GM10248 (cell line): ENCODE results near the gene ACTR8.

Experiments
- CTCF ChIA-PET: fragments of 300-600 bp; sonication (Branson Sonifier 250); formaldehyde crosslinking; extraction: SDS; loops from one replicate; lab custom pipeline; 2021; ENCODE audit warnings: antibody characterized with exemption; lab: Yijun Ruan, JAX
- POLR2A ChIA-PET: fragments of 350-650 bp; sonication (Branson Sonifier 250); formaldehyde crosslinking; extraction: SDS; loops from one replicate; lab custom pipeline; 2020; ENCODE audit warnings: antibody characterized with exemption; lab: Yijun Ruan, JAX
- DNase-seq: peaks from one replicate; pipeline ENCODE4 v3.0.0; 2012; ENCODE audit errors: extremely low spot score
- CTCF ChIP-seq: IDR thresholded peaks from 2 replicates; pipeline ENCODE4 v1.5.1; 2012; ENCODE audit warnings: mild to moderate bottlenecking, low read depth; ENCODE audit errors: extremely low read depth, missing control alignments, control extremely low read depth

Gene ACTR8

GRCh38 chr3:53830944-53831343 is 51.0 kb downstream of the ACTR8 start:
- ChIA-PET POLR2A (no interaction called here), CTCF (no interaction called here)
- no peak for DNase-seq
- TF ChIP-seq CTCF = no peak

- DNase-seq = no peak
- TF ChIP-seq CTCF = no peak
- CTCF ChIA-PET = interaction anchor here (1.4 kb wide), 1 partner anchor 16 kb away, joined by 3 read pairs; the partner anchor contains the start of genes CHDH and IL17RB
- POLR2A ChIA-PET = no interaction called here
These were observed 52.3 kb downstream of the ACTR8 start for GRCh38 chr3:53829605-53830004.

GRCh38 chr3:53828581-53828980 is 53.4 kb downstream of the ACTR8 start:
- CTCF ChIA-PET = interaction anchor here (1.4 kb wide), 1 partner anchor 17 kb away, joined by 3 read pairs; the partner anchor contains the start of genes CHDH and IL17RB
- no peak for TF ChIP-seq CTCF
- no peak for DNase-seq
- POLR2A ChIA-PET = no interaction called here

GRCh38 chr3:53826048-53826447 is 55.9 kb downstream of the ACTR8 start:
- TF ChIP-seq CTCF = no peak
- ChIA-PET POLR2A (no interaction called here), CTCF (no interaction called here)
- DNase-seq = no peak

- ChIA-PET CTCF (no interaction called here), POLR2A (interaction anchor here (0.5 kb wide), 1 partner anchor 212 kb away, joined by 3 read pairs; no protein-coding TSS in a partner anchor)
- no peak for DNase-seq
- no peak for TF ChIP-seq CTCF
These were observed 57.2 kb downstream of the ACTR8 start for GRCh38 chr3:53824795-53825194.

- DNase-seq = no peak
- ChIA-PET POLR2A (no interaction called here), CTCF (no interaction called here)
These were observed 57.8 kb downstream of the ACTR8 start for GRCh38 chr3:53823956-53824657.

More at GRCh38 chr3:53823956-53824657, 57.8 kb downstream of the ACTR8 start:
- TF ChIP-seq CTCF = no peak
